ENCODE results near the gene CD37. TPM values are rescaled to one million over a fixed set of nuclear protein-coding genes. Genes with fewer than 3 reads are reported as not detected.
"Not testable (repeated sequence)": the region's sequence is repeated elsewhere in the genome, so short reads cannot be mapped to it uniquely, and the experiment has no call there.

Gene CD37
- total and polyA plus RNA-seq, 2 donors, result 31.6 to 78.4 TPM

GRCh38 chr19:49324801-49325576 lies 10.2 kb upstream of the CD37 start, which contains the start of gene SLC6A16:
Gene SLC6A16, minus strand, starts transcription at chr19:49325191. Its CDS starts 13,844 bp downstream, at chr19:49311347.
- Histone ChIP-seq H3K9me3 (ENCODE audit: control insufficient read depth in 2 of 2, insufficient read depth in 1 of 2, low read length in 1 of 2) (no peaks in the 10 kb centered on the region), H3K27ac (ENCODE audit: low read depth in 1 of 2, low read length in 1 of 2) (no peak within 1 kb of the TSS), H3K36me3 (ENCODE audit: control insufficient read depth in 2 of 2, insufficient read depth in 2 of 2, low read length in 1 of 2) (no peaks in the 10 kb centered on the region), H3K4me1 (ENCODE audit: control insufficient read depth in 2 of 2, insufficient read depth in 2 of 2, low read length in 2 of 2) (no peaks in the 10 kb centered on the region), H3K4me3 (ENCODE audit: low read length in 2 of 2) (no peak within 1 kb of the TSS), H3K27me3 (ENCODE audit: control insufficient read depth in 2 of 2, insufficient read depth in 1 of 2, low read length in 1 of 2) (no peaks in the 10 kb centered on the region)
- 97% methylated on average over 38 of the region's 38 CpGs for WGBS
- no peak for DNase-seq (ENCODE audit: low read depth in 6 of 9, low spot score in 9 of 9)

DNA sequence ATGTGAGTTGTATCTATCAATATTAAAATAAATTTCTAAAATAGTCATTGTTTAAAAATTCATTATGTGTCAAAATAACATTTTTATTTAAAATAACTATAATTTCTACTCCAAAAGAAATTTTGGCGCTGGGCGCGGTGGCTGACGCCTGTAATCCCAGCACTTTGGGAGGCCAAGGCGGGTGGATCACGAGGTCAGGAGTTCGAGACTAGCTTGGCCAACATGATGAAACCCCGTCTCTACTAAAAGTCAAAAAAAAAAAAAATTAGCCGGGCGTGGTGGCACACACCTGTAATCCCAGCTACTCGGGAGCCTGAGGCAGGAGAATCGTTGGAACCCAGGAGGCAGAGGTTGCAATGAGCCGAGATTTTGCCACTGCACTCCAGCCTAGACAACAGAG lies 9.4 kb upstream of the CD37 start:
- H3K9me3 ChIP-seq (ENCODE audit: control insufficient read depth in 2 of 2, insufficient read depth in 1 of 2, low read length in 1 of 2); H3K27me3 ChIP-seq (ENCODE audit: control insufficient read depth in 2 of 2, insufficient read depth in 1 of 2, low read length in 1 of 2); H3K36me3 ChIP-seq (ENCODE audit: control insufficient read depth in 2 of 2, insufficient read depth in 2 of 2, low read length in 1 of 2); H3K4me3 ChIP-seq (ENCODE audit: low read length in 2 of 2); H3K4me1 ChIP-seq (ENCODE audit: control insufficient read depth in 2 of 2, insufficient read depth in 2 of 2, low read length in 2 of 2); H3K27ac ChIP-seq (ENCODE audit: low read depth in 1 of 2, low read length in 1 of 2); DNase-seq (ENCODE audit: low read depth in 6 of 9, low spot score in 9 of 9): not testable (repeated sequence)
- 97% methylated on average over 13 of the region's 13 CpGs for WGBS

- DNase-seq (ENCODE audit: low read depth in 6 of 9, low spot score in 9 of 9), result no peak
- no peaks in the 10 kb centered on the region for H3K36me3 ChIP-seq (ENCODE audit: control insufficient read depth in 2 of 2, insufficient read depth in 2 of 2, low read length in 1 of 2)
- 97% methylated on average over 3 of the region's 3 CpGs for WGBS
- no peak overlapping the region for H3K4me3 ChIP-seq (ENCODE audit: low read length in 2 of 2)
- no peaks in the 10 kb centered on the region for H3K27me3 ChIP-seq (ENCODE audit: control insufficient read depth in 2 of 2, insufficient read depth in 1 of 2, low read length in 1 of 2)
- peaks cover 0 to 1% of the 10 kb centered on the region in 2 donors for H3K4me1 ChIP-seq (ENCODE audit: control insufficient read depth in 2 of 2, insufficient read depth in 2 of 2, low read length in 2 of 2)
- no peaks in the 10 kb centered on the region for H3K9me3 ChIP-seq (ENCODE audit: control insufficient read depth in 2 of 2, insufficient read depth in 1 of 2, low read length in 1 of 2)
- no peak overlapping the region for H3K27ac ChIP-seq (ENCODE audit: low read depth in 1 of 2, low read length in 1 of 2)
Observed at GRCh38 chr19:49326165-49326704, 9.0 kb upstream of the CD37 start.

DNA sequence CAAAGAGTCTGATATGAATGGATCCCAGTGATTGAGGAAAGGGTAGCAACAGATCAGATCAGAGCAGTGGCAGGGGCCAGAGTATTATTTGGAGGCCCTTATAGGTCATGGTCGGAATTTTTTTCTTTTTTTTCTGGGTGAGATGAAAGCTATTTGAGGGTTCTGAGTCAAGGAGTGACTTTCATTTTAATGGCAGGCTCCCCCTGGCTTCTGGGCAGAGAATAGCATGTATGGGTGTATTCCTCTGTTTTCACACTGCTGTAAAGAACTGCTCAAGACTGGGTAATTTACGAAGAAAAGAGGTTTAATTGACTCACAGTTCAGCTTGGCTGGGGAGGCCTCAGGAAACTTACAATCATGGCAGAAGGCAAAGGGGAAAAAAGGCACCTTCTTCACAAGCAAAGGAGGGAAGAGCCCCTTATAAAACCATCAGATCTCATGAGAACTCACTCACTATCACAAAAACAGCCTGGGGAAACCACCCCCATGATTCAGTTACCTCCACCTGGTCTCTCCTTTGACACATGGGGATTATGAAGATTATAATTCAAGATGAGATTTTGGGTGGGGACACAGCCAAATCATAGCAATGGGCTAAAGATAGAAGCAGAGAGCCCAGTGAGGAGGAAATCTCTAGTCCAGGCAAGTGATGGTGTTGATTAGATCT lies 7.2 kb upstream of the CD37 start:
- DNase-seq (ENCODE audit: low read depth in 6 of 9, low spot score in 9 of 9), result peak in 1 of 9 donors; percentile 44
- Histone ChIP-seq H3K9me3 (ENCODE audit: control insufficient read depth in 2 of 2, insufficient read depth in 1 of 2, low read length in 1 of 2) (no peaks in the 10 kb centered on the region), H3K36me3 (ENCODE audit: control insufficient read depth in 2 of 2, insufficient read depth in 2 of 2, low read length in 1 of 2) (no peaks in the 10 kb centered on the region), H3K4me1 (ENCODE audit: control insufficient read depth in 2 of 2, insufficient read depth in 2 of 2, low read length in 2 of 2) (peaks cover 0 to 17% of the 10 kb centered on the region in 2 donors), H3K4me3 (ENCODE audit: low read length in 2 of 2) (no peak overlapping the region), H3K27ac (ENCODE audit: low read depth in 1 of 2, low read length in 1 of 2) (no peak overlapping the region), H3K27me3 (ENCODE audit: control insufficient read depth in 2 of 2, insufficient read depth in 1 of 2, low read length in 1 of 2) (no peaks in the 10 kb centered on the region)
- WGBS, result 62% methylated on average over 2 of the region's 2 CpGs

- WGBS, result 96% methylated on average over 2 of the region's 2 CpGs
- H3K36me3 ChIP-seq (ENCODE audit: control insufficient read depth in 2 of 2, insufficient read depth in 2 of 2, low read length in 1 of 2), result no peaks in the 10 kb centered on the region
Observed at GRCh38 chr19:49328741-49329140, 6.5 kb upstream of the CD37 start.

GRCh38 chr19:49331187-49331586 lies 4.0 kb upstream of the CD37 start:
- H3K4me3 ChIP-seq (ENCODE audit: low read length in 2 of 2); H3K27me3 ChIP-seq (ENCODE audit: control insufficient read depth in 2 of 2, insufficient read depth in 1 of 2, low read length in 1 of 2); DNase-seq (ENCODE audit: low read depth in 6 of 9, low spot score in 9 of 9); H3K9me3 ChIP-seq (ENCODE audit: control insufficient read depth in 2 of 2, insufficient read depth in 1 of 2, low read length in 1 of 2); H3K27ac ChIP-seq (ENCODE audit: low read depth in 1 of 2, low read length in 1 of 2); H3K36me3 ChIP-seq (ENCODE audit: control insufficient read depth in 2 of 2, insufficient read depth in 2 of 2, low read length in 1 of 2): not testable (repeated sequence)
- H3K4me1 ChIP-seq (ENCODE audit: control insufficient read depth in 2 of 2, insufficient read depth in 2 of 2, low read length in 2 of 2), result peaks cover 15 to 45% of the 10 kb centered on the region in 2 donors
- WGBS, result 97% methylated on average over 4 of the region's 4 CpGs

More at GRCh38 chr19:49328741-49329140, 6.5 kb upstream of the CD37 start:
- Histone ChIP-seq H3K4me3 (ENCODE audit: low read length in 2 of 2) (no peak overlapping the region), H3K27ac (ENCODE audit: low read depth in 1 of 2, low read length in 1 of 2) (no peak overlapping the region), H3K9me3 (ENCODE audit: control insufficient read depth in 2 of 2, insufficient read depth in 1 of 2, low read length in 1 of 2) (no peaks in the 10 kb centered on the region), H3K27me3 (ENCODE audit: control insufficient read depth in 2 of 2, insufficient read depth in 1 of 2, low read length in 1 of 2) (no peaks in the 10 kb centered on the region), H3K4me1 (ENCODE audit: control insufficient read depth in 2 of 2, insufficient read depth in 2 of 2, low read length in 2 of 2) (peaks cover 6 to 25% of the 10 kb centered on the region in 2 donors)
- no peak for DNase-seq (ENCODE audit: low read depth in 6 of 9, low spot score in 9 of 9)

GRCh38 chr19:49331616-49332055 lies 3.6 kb upstream of the CD37 start:
- no peaks in the 10 kb centered on the region for H3K27me3 ChIP-seq (ENCODE audit: control insufficient read depth in 2 of 2, insufficient read depth in 1 of 2, low read length in 1 of 2)
- peaks cover 16 to 49% of the 10 kb centered on the region in 2 donors for H3K4me1 ChIP-seq (ENCODE audit: control insufficient read depth in 2 of 2, insufficient read depth in 2 of 2, low read length in 2 of 2)
- no peak overlapping the region for H3K27ac ChIP-seq (ENCODE audit: low read depth in 1 of 2, low read length in 1 of 2)
- no peaks in the 10 kb centered on the region for H3K9me3 ChIP-seq (ENCODE audit: control insufficient read depth in 2 of 2, insufficient read depth in 1 of 2, low read length in 1 of 2)
- WGBS, result 56% methylated on average over 2 of the region's 2 CpGs
- peak in 7 of 9 donors; percentile 47 to 82 (median 60) for DNase-seq (ENCODE audit: low read depth in 6 of 9, low spot score in 9 of 9)
- H3K4me3 ChIP-seq (ENCODE audit: low read length in 2 of 2), result no peak overlapping the region
- no peaks in the 10 kb centered on the region for H3K36me3 ChIP-seq (ENCODE audit: control insufficient read depth in 2 of 2, insufficient read depth in 2 of 2, low read length in 1 of 2)

DNA sequence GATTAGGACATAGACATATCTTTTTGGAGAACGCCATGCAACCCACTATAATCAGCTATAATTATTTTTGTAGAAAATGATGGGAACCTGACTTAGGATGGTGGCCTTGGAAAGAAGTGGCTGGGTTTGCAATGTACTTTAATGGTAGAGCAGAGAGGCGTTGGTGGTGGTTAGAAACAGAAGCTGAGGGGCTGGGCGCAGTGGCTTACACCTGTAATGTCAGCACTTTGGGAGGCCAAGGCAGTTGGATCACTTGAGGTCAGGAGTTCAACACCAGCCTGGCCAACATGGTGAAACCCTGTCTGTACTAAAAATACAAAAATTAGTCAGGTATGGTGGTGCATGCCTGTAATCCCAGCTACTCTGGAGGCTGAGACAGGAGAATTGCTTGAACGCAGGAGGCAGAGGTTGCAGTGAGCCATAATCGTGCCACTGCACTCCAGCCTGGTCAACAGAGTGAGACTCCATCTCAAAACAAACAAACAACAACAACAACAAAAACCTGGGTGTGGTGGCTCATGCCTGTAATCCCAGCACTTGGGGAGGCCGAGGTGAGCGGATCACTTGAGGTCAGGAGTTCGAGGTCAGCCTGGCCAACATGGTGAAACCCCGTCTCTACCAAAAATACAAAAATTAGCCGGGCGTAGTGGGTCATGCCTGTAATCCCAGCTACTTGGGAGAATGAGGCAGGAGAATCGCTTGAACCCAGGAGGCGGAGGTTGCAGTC lies 2.4 kb upstream of the CD37 start:
- not testable (repeated sequence) for H3K36me3 ChIP-seq (ENCODE audit: control insufficient read depth in 2 of 2, insufficient read depth in 2 of 2, low read length in 1 of 2); H3K27me3 ChIP-seq (ENCODE audit: control insufficient read depth in 2 of 2, insufficient read depth in 1 of 2, low read length in 1 of 2); H3K9me3 ChIP-seq (ENCODE audit: control insufficient read depth in 2 of 2, insufficient read depth in 1 of 2, low read length in 1 of 2); DNase-seq (ENCODE audit: low read depth in 6 of 9, low spot score in 9 of 9); H3K4me3 ChIP-seq (ENCODE audit: low read length in 2 of 2)
- Histone ChIP-seq H3K27ac (ENCODE audit: low read depth in 1 of 2, low read length in 1 of 2) (peak overlapping the region; percentile 81 to 94), H3K4me1 (ENCODE audit: control insufficient read depth in 2 of 2, insufficient read depth in 2 of 2, low read length in 2 of 2) (peaks cover 22 to 52% of the 10 kb centered on the region in 2 donors)
- 95% methylated on average over 13 of the region's 13 CpGs for WGBS
